SKM-1 (cell line): ENCODE measurements around the gene SLC45A1.
"Not testable (repeated sequence)": the region's sequence is repeated elsewhere in the genome, so short reads cannot be mapped to it uniquely, and the experiment has no call there.

Experiments
- DNase-seq: peaks from one replicate; lab custom pipeline; 2025; ENCODE audit not compliant: unreplicated experiment; lab: John Stamatoyannopoulos, UW

The SLC45A1 gene

DNA sequence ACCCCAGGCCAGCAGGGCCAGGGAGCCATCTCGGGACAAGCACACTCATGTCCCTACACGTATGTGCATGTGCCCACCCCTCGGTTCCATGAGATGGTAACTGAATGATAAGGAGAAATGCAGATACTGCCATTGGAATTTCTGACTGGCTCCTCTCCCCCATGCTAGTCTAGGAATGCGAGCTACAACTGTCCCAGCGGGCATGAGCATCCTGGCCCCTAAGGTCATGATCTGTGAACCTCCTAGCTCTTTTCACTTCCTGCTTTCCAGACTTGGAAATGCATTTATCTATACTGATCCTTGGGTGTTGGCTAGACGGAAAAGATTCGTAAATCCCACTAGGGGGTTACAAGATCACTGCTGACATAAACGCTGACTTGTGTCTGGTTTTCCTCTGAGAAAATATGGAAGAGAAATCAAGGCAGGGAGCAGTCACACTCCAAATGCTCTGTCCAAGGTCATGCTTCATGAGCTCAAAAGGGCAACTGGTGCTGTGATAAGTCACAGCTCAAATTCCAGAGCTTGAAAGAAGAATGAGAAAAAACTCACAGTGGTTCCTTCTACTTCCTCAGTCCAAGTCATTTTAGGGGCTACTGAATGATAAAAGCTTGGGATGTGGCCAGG, 49.8 kb downstream of the SLC45A1 start:
- no peak for DNase-seq

DNA sequence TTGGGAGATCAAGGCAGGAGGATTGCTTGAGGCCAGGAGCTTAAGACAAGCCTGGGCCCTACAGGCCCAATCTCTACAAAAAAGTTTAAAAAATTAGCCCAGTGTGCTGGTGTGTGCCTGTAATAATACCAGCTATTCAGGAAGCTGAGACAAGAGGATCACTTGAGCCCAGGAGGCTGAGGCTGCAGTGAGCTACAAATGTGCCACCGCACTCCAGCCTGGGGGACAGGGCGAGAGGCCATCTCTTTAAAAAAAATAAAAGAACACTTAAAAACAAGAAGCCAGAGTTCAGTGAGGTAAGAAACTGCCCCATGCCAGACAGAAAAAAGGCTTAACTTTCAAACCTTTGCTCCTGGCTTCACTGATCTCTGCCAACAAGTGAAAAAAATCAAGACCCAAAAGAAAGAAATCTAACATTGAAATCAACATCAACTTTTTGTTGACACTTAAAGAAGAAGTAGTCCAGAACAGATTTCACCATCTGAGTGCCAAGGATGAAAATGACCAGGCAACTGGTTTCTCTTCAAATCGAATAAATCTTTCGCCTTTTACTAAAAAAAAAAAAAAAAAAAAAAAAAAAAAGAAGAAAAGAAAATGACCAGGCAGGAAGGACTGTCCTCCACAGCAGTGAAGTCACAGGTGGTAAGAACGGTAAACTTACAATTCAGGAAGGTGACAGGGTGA, 51.2 kb downstream of the SLC45A1 start:
- DNase-seq = no peak

DNA sequence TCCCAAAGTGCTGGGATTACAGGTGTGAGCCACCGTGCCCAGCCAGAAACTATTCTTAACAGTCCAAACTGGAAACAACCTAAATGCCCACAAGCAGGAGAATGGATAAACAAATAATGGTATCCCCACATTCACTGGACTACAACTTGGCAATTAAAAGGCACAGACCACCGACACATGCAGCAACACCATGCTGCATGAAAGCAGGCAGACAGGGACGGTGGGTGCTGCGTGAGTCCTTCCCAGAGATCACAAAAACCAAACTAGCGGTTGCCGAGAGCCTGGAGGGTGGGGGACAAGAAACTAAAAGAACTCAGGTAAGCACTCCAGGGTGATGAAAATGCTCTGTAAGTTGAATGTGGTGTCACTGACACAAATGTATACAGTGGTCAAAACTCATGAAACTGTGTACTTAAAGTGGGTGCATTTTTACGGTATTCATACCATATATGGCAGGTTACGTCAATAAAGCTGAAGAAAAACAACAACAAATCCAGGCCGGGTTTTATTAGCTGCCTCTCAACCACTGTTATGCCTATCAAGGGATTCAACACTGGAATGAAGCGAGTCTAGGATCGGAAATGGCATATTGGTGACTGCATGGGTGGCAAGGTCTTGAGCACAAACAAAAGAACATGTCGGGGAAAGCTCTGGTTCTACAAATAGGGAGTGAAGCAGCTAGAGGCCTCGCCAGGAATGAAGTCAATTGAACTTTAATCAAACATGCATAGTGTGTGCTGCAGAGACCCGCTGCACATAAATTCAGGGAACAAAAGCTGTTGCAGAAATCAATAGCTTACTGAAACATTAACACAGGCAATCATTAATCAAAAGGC, 52.4 kb downstream of the SLC45A1 start:
- no peak for DNase-seq

DNA sequence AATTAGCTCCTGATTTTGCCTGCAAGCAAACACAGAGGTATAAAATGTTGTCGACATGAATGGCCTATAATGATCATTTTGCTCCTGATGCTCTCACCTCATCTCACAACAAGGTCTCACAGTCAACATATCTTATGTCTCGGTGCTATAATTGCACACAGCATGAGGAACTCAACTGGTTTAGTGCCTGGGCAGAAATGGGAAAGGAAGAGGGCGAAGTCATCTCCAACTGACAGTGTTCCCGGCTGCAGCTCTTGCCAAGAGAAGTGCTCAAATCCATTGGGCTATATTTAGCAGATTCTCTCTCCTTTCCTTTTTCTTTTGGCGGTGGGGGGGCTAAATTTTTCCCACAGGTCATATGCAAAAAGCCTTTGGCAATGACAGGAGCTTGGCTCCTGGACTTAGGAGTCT, 53.0 kb downstream of the SLC45A1 start:
- no peak for DNase-seq

DNA sequence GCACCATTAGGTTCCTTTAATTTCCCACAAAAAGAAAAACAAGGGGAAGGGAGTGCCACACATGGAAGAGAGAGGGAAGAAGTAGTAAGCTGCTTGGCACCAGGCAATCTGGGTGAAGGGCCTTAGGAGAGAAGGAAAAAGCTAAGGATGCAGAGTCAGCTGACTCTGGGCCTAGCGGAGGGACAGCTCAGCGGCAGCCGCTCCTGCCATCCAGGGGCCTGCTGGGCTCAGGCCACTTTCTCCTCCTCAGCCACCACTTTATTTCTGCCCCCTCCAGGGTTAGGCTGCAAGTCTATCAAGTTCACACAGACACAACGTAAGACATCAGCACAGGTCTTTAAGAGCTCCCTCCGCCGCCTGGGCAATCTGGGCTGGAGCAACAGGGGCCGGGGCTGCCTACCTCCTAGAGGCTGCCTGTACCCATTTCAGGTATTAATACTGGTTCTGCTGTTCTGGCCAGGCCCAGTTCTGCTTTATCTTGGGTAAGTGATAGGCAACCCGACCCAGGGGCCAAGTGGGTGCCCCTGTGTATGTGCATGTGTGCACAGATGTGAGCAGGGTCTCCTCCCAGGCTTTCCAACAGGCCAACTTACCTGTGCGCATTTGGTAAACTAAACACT, 53.6 kb downstream of the SLC45A1 start:
- no peak for DNase-seq

DNA sequence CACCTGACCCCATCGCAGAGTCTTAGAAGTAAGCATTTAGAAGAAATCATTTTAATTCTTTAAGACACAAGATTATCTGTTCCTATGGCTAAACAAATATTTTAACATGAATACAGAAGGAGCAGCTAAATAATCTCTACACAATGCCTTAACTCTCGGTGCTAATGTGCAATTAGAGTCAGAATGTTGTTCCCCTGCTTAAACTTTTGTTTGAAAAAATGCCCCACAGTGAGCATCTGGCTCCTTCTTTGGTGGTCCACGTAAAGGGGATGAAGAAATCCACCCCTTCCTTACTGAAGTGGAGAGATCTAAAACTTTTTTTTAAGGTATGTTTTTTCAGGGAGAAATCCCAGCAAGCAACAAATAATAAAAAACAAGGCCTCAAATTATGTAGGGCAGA, 55.2 kb downstream of the SLC45A1 start:
- DNase-seq = no peak

DNA sequence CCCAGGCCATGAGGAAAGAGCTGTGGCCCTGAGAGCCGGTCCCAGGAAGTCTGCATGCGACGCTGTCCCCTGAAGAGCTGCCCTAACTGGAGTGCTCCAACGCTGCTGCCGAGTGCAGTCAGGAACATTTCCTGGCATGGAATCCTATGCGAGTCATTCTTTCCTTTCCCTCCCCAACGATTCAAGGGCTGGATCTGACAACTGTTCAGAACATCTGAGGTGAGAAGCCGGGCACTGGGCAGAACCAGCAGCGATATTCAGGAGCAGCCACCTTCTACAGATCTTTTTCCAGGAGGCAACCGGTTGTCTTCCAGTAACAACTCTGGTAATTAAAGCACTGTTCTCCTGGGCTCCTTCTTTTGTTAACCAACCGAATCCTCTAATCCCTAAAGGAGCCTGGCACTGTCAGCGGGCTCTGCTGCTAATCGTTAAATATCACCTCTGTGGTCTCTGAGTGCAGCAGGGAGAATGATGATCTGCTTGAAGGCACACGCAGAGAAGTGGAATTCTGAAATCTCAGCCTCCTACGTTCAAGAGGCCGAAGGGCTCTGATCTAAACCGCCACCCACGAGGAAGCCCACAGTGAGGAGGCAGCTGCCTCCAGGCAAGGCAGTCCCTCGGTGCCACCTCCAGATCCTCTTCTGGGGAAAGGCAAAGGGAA, 55.8 kb downstream of the SLC45A1 start:
- DNase-seq = no peak

DNA sequence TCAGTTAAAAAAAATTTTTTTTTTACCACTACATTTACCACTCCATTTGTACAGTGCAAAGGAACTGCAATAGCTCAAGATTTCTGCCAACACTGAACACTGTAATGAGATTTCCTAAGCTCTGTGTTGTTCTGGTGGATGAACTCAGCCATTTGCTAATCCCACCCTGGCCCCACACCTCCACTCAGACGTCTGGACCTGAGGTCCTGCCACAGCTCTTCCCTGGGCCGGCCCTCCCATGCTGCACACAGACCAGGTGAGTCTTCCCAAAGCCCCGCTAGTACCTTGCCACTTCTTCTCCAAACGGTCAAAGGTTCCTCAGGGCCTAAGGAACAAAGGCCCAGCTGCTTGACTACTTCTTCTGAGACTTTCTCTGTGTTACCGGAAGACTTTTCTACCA, 56.4 kb downstream of the SLC45A1 start:
- no peak for DNase-seq

DNA sequence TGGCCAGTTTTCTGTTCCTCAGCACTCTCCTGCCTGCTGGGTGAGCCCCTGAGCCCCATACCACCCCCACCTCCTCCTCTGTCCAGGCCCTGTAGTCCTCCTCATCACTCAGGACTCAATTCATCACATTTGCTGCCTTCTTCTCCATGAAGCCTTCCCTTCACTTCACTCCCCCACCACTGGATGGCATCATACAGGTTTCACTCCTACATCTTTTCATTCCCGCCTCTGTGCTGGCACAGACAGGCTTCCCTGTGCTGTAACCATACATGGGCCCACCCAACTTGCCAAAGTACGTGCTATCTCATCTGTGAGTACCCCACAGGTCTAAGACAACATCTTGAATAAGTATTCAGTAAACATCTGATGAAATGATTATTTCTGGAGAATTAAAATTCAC, 56.9 kb downstream of the SLC45A1 start:
- DNase-seq = no peak

DNA sequence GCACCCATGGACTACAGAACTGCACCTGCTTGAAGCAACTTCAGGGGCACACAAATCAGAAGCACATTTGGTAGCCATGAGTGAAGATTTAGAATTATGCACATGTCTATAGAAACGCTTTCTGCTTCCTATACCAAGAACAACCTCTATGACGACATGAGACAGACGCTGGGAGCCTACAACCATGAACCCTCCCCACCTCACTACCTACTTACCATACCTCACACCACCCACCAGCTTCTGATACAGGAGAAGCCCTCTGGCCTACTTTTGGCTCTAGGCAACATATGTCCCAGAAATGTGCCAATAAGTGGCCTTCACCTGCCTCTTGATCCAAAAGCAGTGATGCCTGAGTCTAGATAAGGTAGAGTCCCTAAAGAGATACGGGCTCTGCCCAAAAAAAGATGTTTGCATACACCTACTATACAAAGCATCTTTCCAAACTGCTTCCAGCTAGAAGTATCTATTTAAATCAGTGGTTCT, 58.5 kb downstream of the SLC45A1 start:
- DNase-seq = no peak

DNA sequence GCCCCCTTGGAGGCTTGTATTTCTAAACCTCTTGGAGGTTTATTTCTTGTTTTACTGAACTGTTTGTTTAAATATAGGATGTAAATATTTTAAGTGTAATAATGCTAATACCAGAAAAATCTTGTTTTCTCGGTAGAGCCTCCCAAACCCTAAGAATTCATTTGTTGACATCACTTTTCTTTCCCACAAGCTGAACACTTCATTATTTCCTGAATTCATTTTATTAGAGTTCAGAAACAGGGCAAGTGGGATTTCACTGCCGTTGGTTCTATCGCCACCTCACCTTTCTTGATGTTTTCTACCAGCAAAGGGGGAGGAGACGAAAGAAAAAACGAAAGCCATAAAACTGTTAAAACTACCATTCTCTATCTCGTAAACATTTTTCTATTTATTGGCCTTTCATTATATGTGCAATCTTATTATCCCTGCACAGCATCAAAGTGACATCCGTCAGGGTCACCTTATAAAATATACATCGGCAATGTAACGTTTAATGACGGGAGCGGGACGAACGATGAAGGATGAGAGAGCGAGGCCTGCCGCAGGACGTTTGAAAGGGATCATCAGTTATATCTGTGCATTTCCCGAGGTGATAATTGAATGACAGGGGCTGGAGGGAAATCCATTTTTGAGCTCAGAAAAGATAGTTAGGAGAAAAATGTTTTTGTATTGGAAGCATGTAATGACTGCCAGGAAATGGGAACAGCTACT, 59.5 kb downstream of the SLC45A1 start:
- DNase-seq = no peak

DNA sequence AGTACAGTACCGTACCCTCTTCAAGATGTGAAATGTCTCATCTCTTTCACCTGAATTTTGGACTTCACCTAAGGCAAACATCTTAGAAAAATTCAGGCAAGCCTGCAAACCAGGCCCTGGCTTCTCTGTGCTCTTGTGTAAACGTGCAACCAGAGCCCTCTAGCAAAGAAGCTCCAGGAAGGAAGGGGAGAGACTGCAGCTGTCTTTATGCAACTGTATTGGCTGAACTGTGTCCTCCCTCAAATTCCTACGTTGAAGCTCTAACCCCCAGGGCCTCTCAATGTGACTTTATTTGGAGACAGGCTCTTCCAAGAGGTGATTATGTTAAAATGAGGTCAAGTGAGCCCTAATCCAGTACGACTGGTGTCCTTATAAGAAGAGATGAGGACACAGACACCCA, 60.3 kb downstream of the SLC45A1 start:
- peak; percentile 28 for DNase-seq

DNA sequence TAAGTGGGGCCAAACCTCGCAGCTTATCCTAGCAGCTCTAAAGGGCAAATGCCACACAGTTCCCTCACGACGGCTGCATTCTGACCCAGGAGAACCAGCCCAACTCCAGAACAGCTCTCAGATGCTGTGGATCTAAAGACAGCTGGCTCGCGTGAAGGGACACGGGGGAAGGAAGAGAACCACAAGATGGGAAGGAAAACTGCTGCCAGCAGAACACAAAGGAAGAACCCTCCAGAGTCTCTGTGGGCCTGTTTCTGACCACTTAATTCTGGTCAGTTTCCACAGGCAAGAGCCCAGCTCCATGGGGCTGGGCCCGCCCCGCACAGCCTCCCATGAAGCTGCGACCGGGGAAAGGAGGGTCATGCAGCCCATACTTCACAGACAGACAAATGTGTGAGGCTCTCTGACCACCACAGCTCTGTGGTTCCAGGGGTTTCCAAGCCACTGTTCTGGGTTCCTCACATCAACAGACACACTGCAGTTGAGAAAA, 61.1 kb downstream of the SLC45A1 start:
- no peak for DNase-seq

DNA sequence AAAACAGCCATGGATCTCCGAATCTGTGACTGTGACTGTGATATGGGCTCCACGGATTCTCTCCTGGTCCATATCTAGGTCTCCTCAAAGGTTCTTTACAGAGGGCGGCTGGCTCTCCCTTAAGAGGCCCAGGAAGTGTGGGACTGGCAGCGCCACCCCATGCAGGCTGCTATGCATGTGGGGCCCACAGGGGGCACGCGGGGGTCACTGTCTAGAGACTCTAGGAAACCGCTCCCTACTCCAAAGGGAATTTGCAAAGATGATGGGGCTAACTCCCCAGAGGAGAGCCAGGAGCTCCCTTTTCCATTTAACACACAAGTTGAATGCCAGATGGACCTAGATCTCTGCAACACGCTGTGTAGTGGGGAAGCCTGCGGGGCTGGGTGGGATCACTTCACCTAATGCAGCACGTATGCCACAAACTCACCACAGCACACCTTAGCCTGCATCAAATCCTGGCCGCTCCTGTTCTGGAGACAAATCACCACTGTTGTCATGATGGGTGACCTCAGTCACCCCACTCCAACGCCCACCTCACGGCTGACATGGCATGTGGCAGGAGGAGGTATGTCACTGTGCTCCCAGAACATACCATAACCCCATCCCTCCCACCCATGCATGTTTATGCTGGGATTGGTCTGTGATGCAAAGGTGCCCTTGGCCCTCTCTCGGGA, 61.7 kb downstream of the SLC45A1 start:
- DNase-seq = no peak

DNA sequence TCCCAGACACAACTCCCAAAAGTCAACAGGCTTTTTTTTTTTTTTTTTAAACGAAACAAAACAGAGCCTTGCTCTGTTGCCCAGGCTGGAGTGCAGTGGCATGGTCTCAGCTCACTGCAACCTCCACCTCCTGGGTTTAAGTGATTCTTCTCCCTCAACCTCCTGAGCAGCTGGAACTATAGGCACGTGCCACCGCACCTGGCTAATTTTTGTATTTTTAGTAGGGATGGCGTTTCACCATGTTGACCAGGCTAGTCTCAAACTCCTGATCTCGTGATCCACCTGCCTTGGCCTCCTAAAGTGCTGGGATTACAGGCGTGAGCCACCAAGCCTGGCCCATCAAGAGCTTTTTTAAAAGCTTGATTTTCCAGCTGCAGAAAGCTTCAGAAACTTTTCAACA, 62.4 kb downstream of the SLC45A1 start:
- DNase-seq = not testable (repeated sequence)

DNA sequence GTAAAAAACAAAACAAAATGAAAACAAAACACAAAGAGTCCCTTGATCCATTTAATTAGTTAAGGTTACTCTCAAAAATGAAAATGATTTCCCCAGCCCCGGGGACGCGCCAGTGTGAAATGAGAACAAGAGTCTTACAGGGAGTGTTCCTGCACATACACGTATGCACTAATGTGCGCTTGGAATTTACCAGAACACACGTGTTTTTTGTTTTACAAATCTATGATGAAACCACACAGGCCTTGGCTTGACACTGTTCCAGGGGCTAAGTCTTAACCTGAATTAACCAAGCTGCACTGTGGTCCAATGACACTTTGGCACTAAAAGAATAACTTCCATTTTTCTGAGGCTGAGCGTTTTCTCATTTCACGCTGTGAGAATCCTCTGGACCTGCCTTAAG, 63.7 kb downstream of the SLC45A1 start:
- no peak for DNase-seq

DNA sequence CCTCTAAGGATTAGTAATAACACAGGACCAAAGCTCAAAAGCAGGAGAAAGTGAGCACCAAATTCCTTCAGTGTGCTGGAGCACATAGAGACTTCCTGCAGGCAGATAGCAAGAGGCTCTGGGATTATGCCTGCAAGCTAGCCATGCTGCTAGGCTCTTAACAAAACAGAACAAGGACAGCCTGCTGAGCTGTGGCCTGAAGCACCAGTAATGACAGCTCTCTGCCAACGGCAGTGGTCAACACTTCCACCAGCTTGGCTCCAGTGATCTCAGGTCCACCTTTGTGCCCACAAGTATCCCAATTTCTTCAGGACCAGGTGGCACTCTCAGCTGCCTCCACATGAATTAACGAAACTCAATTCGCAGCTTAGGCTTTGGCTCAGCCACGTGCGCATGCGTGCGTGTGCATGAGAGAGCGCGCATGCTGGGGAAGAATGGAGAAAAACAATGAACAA, 64.2 kb downstream of the SLC45A1 start:
- no peak for DNase-seq

DNA sequence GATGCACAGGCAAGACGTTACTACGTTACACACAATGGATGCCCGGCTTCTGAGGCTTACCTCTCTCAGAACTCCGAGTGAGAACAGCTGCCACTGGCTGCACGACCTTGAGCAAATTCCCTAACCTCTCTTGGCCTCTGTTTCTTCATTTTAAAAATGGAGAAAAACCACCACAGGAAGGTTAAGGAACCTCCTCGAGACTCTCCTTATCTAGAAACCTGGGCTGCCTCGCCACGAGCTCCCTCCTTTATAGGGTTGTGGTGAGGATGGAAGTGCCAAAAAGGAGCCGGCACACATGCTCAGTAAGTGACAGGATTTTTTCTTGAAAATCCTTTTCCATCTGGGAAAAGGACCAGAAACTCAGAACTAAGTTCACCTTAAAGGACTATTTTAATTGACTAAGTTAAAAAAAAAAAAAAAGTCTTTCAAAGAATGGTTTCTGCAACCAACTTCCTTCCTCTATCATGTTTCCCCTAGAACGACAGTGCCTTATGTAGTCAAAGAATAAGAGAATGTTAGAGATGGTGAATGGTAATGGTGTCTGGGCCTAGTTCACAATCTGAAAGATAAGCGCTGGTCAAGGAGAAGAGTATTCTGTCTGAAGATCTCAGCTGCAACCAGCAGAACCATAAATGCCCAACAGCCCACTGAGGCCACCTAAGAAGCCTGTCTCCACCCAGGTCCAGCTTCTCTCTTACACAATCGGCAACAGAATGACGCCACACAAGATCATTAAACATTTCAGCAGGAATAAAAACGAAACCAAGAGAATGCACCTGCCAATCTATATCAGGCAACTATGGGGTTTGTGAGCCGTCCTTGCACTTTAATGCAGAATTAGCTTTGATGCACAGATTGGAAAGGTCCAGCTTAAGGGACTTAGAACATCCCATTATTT, 64.9 kb downstream of the SLC45A1 start:
- DNase-seq = peak; percentile 71

DNA sequence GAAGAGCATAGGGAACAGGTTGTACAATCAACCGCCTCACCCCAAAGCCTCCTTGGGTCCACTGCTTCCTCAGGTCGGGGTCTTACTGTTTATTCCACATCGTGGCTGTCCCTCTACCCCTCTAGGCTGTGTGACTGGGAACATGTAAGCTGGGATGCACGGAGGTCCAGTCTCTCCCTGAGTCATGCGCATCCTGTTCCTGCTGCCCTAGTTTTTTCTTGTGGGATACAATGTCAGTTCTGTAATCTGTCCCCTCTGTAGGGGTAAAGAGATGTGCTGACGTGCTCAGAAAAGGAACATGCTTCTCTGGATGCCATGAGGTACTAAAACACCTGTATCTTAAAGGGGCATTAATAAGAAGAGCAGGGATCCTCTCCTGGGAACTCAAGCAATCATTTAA, 66.2 kb downstream of the SLC45A1 start:
- no peak for DNase-seq
